K562 (cell line): ENCODE measurements around the gene SLBP. TPM values are rescaled to one million over a fixed set of nuclear protein-coding genes. Genes with fewer than 3 reads are reported as not detected.

Experiments used
- ATAC-seq: fragments of 200-7000 bp; cut with Tn5 transposase; 3 replicates; pipeline ENCODE4 v1.9.1; 2020; ENCODE audit warnings: moderate library complexity
- BruUV-seq: library from RNA; stranded (reverse); fragments of 400-500 nt; replicated peaks from 2 replicates; lab custom pipeline; 2021; lab: Mats Ljungman, UMichigan
- CTCF ChIA-PET: fragments of 300-600 bp; formaldehyde crosslinking; extraction: SDS; loops from one replicate; lab custom pipeline; 2021; ENCODE audit warnings: low intra/inter-chr PET ratio; lab: Yijun Ruan, JAX
- POLR2A ChIA-PET: fragments of 300-600, 350-650 bp; sonication (Branson Sonifier 250); formaldehyde crosslinking; extraction: SDS; loops from one replicate; lab custom pipeline; 2021; ENCODE audit warnings: antibody characterized with exemption, inconsistent platforms; lab: Yijun Ruan, JAX
- DNase-seq, 4 experiments: peaks; one replicate each; pipeline versions ENCODE4 v3.0.0 to v3.0.0-alpha.2; 2011 to 2018; ENCODE audit warnings: low spot score in 3 of 4, mixed read lengths in 3 of 4; ENCODE audit errors: extremely low read depth in 1 of 4
- FAIRE-seq: peaks from 2 replicates; lab custom pipeline; 2011; peaks lifted over from hg19 to GRCh38; lab: Jason Lieb, UNC
- H2AFZ ChIP-seq: 2 replicates; pipeline ENCODE4 v1.6.0; 2011; ENCODE audit warnings: low read depth, low read length, control low read depth, inconsistent platforms
- H3K27ac ChIP-seq: fragments of 200-600 bp; 3 replicates; pipeline ENCODE4 v1.8.0; 2011; ENCODE audit warnings: low read depth, mild to moderate bottlenecking, control low read depth, inconsistent platforms, low read length, moderate library complexity, mixed read lengths; ENCODE audit errors: extremely low read depth
- H3K27me3 ChIP-seq, 2 experiments: fragments of 300-600 bp in 1 of 2; 2 replicates in 1 of 2; 3 replicates in 1 of 2; pipeline versions ENCODE4 v1.6.0 to v1.8.0; 2011; ENCODE audit warnings: inconsistent platforms in 2 of 2, low read length in 2 of 2, mild to moderate bottlenecking in 1 of 2, mixed read lengths in 1 of 2, moderate library complexity in 1 of 2; ENCODE audit not compliant: control insufficient read depth in 2 of 2, insufficient read depth in 2 of 2
- H3K36me3 ChIP-seq: fragments of 300-600 bp; 3 replicates; pipeline ENCODE4 v1.8.0; 2011; ENCODE audit warnings: mild to moderate bottlenecking, low read length, inconsistent platforms; ENCODE audit not compliant: control insufficient read depth, insufficient read depth
- H3K4me1 ChIP-seq, 2 experiments: fragments of 200-600 bp in 1 of 2; replicated peaks in 1 of 2; 2 replicates in 1 of 2; 3 replicates in 1 of 2; pipeline versions ENCODE4 v1.5.1 to v1.8.0; 2011; ENCODE audit warnings: inconsistent platforms in 2 of 2, low read length in 2 of 2, mild to moderate bottlenecking in 1 of 2, mixed read lengths in 1 of 2, moderate library complexity in 1 of 2; ENCODE audit not compliant: control insufficient read depth in 2 of 2, insufficient read depth in 2 of 2
- H3K4me2 ChIP-seq: 2 replicates; pipeline ENCODE4 v1.6.1; 2011; ENCODE audit warnings: low read length, control low read depth, inconsistent platforms, mixed read lengths; ENCODE audit not compliant: insufficient read depth
- H3K4me3 ChIP-seq: fragments of 200-600 bp; sonication (generic), shearing (Covaris generic); 2 replicates; pipeline ENCODE4 v1.5.1; 2016; ENCODE audit warnings: control low read depth, inconsistent platforms
- H3K79me2 ChIP-seq: fragments of 200-600 bp; 3 replicates; pipeline ENCODE4 v1.8.0; 2011; ENCODE audit warnings: low read length, inconsistent platforms; ENCODE audit not compliant: control insufficient read depth, insufficient read depth
- H3K9ac ChIP-seq, 2 experiments: 2 replicates each; pipeline versions ENCODE4 v1.6.0 to v1.6.1; 2011; ENCODE audit warnings: low read depth in 2 of 2, low read length in 2 of 2, control low read depth in 1 of 2, inconsistent platforms in 1 of 2, mild to moderate bottlenecking in 1 of 2, mixed read lengths in 1 of 2; ENCODE audit not compliant: insufficient read depth in 1 of 2
- H3K9me1 ChIP-seq: one replicate; pipeline ENCODE4 v1.6.0; 2011; ENCODE audit warnings: inconsistent platforms, mild to moderate bottlenecking, low read length, moderate library complexity; ENCODE audit not compliant: control insufficient read depth, insufficient read depth
- H3K9me3 ChIP-seq: replicated peaks from 2 replicates; pipeline ENCODE4 v1.5.1; 2011; ENCODE audit warnings: low read depth, low read length, inconsistent platforms; ENCODE audit not compliant: control insufficient read depth, insufficient read depth
- H4K20me1 ChIP-seq: replicated peaks from 2 replicates; pipeline ENCODE4 v1.6.1; 2011; ENCODE audit warnings: low read length, inconsistent platforms, mixed read lengths; ENCODE audit not compliant: control insufficient read depth, insufficient read depth
- ADNP ChIP-seq: fragments of 200-800 bp; sonication (Bioruptor generic); IDR thresholded peaks from 2 replicates; pipeline ENCODE4 v1.6.1; 2016; ENCODE audit warnings: missing genetic modification characterization, missing compliant biosample characterization
- ZNF408 ChIP-seq: fragments of 250-450 bp; sonication (Bioruptor Pico); IDR thresholded peaks from 2 replicates; pipeline ENCODE4 v1.4.0; 2020; ENCODE audit warnings: low read depth, mild to moderate bottlenecking, moderate library complexity
- WGBS: fragments of 100-300 bp; shearing (Covaris generic); methylation state at CpG from one replicate; pipeline ENCODE4 v1.1.6; 2016; ENCODE audit warnings: low coverage, mixed read lengths; ENCODE audit not compliant: insufficient coverage; ENCODE audit errors: missing lambda C conversion rate; 5-methylcytosine and 5-hydroxymethylcytosine counted together
- in situ Hi-C: fragments of 300-500 bp; cut with MboI; formaldehyde crosslinking; loops from 4 replicates; pipeline ENCODE4 v1.15.0; 2018; ENCODE audit warnings: inconsistent platforms, mixed read lengths
- intact Hi-C: fragments of 100-400 bp; cut with micrococcal nuclease; formaldehyde crosslinking; loops from 2 replicates; pipeline ENCODE4 v1.14.2; 2022
- polyA plus RNA-seq, 8 experiments: library from polyadenylated mRNA; depleted of rRNA in 4 of 8; stranded (reverse) in 5 of 8; unstranded in 3 of 8; fragments of >200 nt; fragmentation: Nextera tagmentation in 2 of 8; fragmentation: Illumina TruSeq in 1 of 8; extraction: Ambion mirVana in 2 of 8; extraction: Trizol in 1 of 8; gene quantifications; 2 replicates each; pipeline versions ENCODE4 v1.2.1 to v1.2.3, GENCODE V29; 2011 to 2014; ENCODE audit warnings: inconsistent platforms in 1 of 8, missing spikeins in 1 of 8
- total RNA-seq, 7 experiments: library from RNA; depleted of rRNA in 6 of 7; stranded (reverse); fragments of >200 nt in 6 of 7; fragmentation: Illumina TruSeq in 2 of 7; extraction: Trizol in 2 of 7; gene quantifications; 2 replicates each; pipeline versions ENCODE4 v1.2.1 to v1.2.3, GENCODE V29; 2011 to 2021; ENCODE audit warnings: low replicate concordance in 1 of 7
- TF ChIP-seq, protein P1 (sequence below): sonication (generic); formaldehyde crosslinking; IDR thresholded peaks from 2 replicates; pipeline ENCODE4 v1.8.0; 2022; ENCODE audit warnings: missing genetic modification reagents, mild to moderate bottlenecking, moderate library complexity, borderline replicate concordance

SLBP gene
- total and polyA plus RNA-seq, 9 of the 15 experiments (the other 6 are each of a cell fraction or from before 2014, with no cell fraction given) = 49.4 to 221 (median 162) TPM

DNA sequence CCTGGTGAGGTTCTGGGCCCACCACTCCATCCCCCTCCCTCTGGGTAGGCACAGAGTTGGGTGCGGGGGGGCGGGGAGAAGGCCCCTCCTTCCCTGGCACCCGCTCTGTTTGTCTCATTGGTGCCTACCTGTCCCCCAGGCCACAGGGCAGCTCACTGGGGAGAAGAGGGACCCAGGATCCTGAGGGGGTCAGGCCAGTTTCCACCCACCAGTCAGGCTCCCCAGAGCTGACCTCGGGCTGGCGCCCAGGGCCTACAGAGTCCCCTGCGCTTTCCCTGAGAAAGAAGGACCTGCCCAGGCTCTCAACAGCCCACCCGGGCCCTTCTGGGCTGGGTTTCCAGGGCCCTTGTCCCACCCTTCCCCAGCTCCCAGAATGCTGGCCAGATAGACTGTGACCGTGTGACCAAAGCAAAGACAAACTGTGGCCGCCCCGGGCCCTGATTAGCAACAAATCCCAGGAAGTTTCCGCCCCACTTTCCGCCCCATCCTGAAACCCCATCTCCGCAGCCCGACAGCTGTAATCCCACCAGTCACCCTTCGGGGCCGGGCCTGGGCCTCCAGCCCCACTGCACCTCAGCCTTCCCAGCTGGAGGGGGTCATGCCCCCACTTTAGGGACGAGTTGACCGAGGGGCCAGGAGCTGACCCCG lies 47.2 kb upstream of the SLBP start:
- TF ChIP-seq ZNF408 (CRISPR knock-in tag) (no peak), ADNP (tag) (no peak)
- TF ChIP-seq, protein P1, sequence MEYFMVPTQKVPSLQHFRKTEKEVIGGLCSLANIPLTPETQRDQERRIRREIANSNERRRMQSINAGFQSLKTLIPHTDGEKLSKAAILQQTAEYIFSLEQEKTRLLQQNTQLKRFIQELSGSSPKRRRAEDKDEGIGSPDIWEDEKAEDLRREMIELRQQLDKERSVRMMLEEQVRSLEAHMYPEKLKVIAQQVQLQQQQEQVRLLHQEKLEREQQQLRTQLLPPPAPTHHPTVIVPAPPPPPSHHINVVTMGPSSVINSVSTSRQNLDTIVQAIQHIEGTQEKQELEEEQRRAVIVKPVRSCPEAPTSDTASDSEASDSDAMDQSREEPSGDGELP (CRISPR knock-in tag) = peak; percentile 49; the same call in 1 of the 2 replicates
- TF ChIP-seq, all 486 proteins: peak for 1
- H3K36me3 ChIP-seq = no peaks in the 10 kb centered on the region
- DNase-seq = no peak
- ATAC-seq = no peak
- 41% methylated on average over 14 of the region's 19 CpGs for WGBS
- peak overlapping the region in 1 of 2 experiments; percentile 52; a peak in 1 of 4 replicates for H3K9ac ChIP-seq
- 0 out of 2 replicates have a peak overlapping the region, but pooled peaks have one; percentile 4 for H2AFZ ChIP-seq
- in situ Hi-C loops = no loop called here
- POLR2A ChIA-PET = interaction anchor here (0.8 to 1.1 kb wide), 2 partner anchors 19 to 49 kb away, joined by 3 read pairs; no protein-coding TSS in a partner anchor
- H3K79me2 ChIP-seq = no peaks in the 10 kb centered on the region
- CTCF ChIA-PET = no interaction called here
- peaks cover under 1 to 94% of the 10 kb centered on the region in 2 experiments; a peak in 4 of 5 replicates for H3K4me1 ChIP-seq
- no peak overlapping the region for H3K27ac ChIP-seq
- H4K20me1 ChIP-seq = no peaks in the 10 kb centered on the region
- no peak overlapping the region for H3K4me3 ChIP-seq
- intact Hi-C loops = no loop called here
- H3K27me3 ChIP-seq = no peaks in the 10 kb centered on the region
- no peaks in the 10 kb centered on the region for H3K9me1 ChIP-seq
- BruUV-seq = no TSS peak
- no peak for FAIRE-seq
- H3K4me2 ChIP-seq = no peak overlapping the region
- no peaks in the 10 kb centered on the region for H3K9me3 ChIP-seq
